Uterus (tissue), 4 donors: ENCODE data around the gene ENOPH1. TPM values are rescaled to one million over a fixed set of nuclear protein-coding genes. Genes with fewer than 3 reads are reported as not detected.
"Not testable (repeated sequence)": the region's sequence is repeated elsewhere in the genome, so short reads cannot be mapped to it uniquely, and the experiment has no call there.

Experiments used
- DNase-seq, 2 donors: peaks; one replicate each; pipeline ENCODE4 v3.0.0-alpha.2; 2019 to 2020
- H3K27ac ChIP-seq, 2 donors: fragments of 200-600 bp; sonication (generic); 1 replicate in 1 of 2; 2 replicates in 1 of 2; pipeline ENCODE4 v1.5.1; 2016 to 2018
- H3K27me3 ChIP-seq, 2 donors: fragments of 200-600 bp; sonication (generic); one replicate each; pipeline ENCODE4 v1.5.1; 2018 to 2019; ENCODE audit warnings: control low read depth in 1 of 2
- H3K36me3 ChIP-seq, 2 donors: fragments of 200-600 bp; sonication (generic); one replicate each; pipeline ENCODE4 v1.5.1; 2019; ENCODE audit warnings: control low read depth in 1 of 2
- H3K4me1 ChIP-seq, 2 donors: fragments of 200-600 bp; sonication (generic); one replicate each; pipeline ENCODE4 v1.5.1; 2018 to 2019; ENCODE audit warnings: control low read depth in 1 of 2
- H3K4me3 ChIP-seq, 2 donors: fragments of 200-600 bp; sonication (generic); 1 replicate in 1 of 2; 2 replicates in 1 of 2; pipeline ENCODE4 v1.5.1; 2018 to 2019; ENCODE audit warnings: mild to moderate bottlenecking in 1 of 2
- H3K9me3 ChIP-seq, 2 donors: fragments of 200-600 bp; sonication (generic); one replicate each; pipeline ENCODE4 v1.5.1; 2019; ENCODE audit warnings: control low read depth in 1 of 2
- POLR2A ChIP-seq, 2 donors: fragments of 450-650 bp; IDR thresholded peaks; one replicate each; pipeline ENCODE4 v1.6.1; 2016; ENCODE audit warnings: antibody characterized with exemption in 2 of 2, mild to moderate bottlenecking in 1 of 2, moderate library complexity in 1 of 2
- intact Hi-C: fragments of 100-400 bp; cut with DNase I; formaldehyde crosslinking; loops from one replicate; pipeline ENCODE4 v1.15.1; 2023; ENCODE audit warnings: low total_unique reads
- total RNA-seq, 4 donors: library from RNA; depleted of rRNA in 3 of 4; stranded (reverse); fragments of >200 nt in 3 of 4; gene quantifications; one replicate each; pipeline versions ENCODE4 v1.1.0 to v1.2.4, GENCODE V29; 2014 to 2023
- TF ChIP-seq, protein P1 (sequence below), 4 experiments: fragments of 200-600 bp in 2 of 4; fragments of 450-650 bp in 2 of 4; sonication (generic) in 2 of 4; IDR thresholded peaks; one replicate each; pipeline ENCODE4 v1.5.1; 2016 to 2019; ENCODE audit warnings: antibody characterized with exemption in 4 of 4, mild to moderate bottlenecking in 2 of 4, moderate library complexity in 1 of 4
- donor health status: DM: yes; HTN: yes; CAD: no.

ENOPH1 gene
- 10 to 100 TPM; 20.5 to 40.2 (median 28.3) TPM for total RNA-seq

DNA sequence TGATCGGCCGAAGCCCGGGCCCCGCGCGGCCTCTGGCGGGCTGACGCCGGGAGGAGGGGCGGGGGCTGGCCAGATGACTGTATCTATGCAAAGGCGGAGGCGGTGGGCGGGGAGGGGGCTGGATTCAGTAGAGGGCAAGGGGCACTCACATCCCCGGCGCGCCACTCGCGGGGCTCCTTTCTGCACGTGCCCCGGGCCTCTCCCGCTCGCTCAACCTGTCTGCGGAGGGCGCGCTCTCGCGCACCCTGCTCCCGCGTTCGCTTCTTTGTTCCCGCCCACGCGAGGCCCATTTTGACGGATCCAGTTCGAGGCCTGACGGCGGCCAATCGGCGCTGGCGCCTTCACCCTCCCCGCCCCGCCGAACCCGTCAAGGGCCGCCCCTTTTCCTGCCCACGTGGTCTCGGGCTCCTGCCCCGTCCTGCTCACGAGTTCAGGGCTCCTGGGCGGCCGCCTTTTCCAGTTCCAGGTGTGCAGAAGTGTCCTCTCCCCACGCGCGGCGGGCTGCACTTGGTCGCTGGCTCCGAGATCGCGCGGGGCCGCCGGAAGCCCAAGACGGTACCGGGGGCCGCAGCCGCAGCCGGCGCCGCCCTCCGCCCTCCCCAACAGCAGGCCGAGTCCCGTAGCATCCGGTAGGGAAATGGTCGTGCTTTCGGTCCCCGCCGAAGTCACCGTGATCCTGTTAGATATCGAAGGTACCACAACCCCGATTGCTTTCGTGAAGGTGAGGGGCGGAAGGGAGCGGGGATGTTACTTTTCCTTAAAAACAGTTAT is at the start of gene ENOPH1, which contains the start of gene HNRNPDL:
Gene ENOPH1, plus strand, starts transcription at position 398 of the 771 bp plus-strand sequence. Its CDS starts 240 bp downstream, at position 638.
Gene HNRNPDL, minus strand, starts transcription at position 270 of the 771 bp plus-strand sequence. CDS start 772 bp downstream, outside the sequence.
- peak within 1 kb of the TSS; percentile 87 to 88 for H3K4me3 ChIP-seq
- TF ChIP-seq, protein P1, sequence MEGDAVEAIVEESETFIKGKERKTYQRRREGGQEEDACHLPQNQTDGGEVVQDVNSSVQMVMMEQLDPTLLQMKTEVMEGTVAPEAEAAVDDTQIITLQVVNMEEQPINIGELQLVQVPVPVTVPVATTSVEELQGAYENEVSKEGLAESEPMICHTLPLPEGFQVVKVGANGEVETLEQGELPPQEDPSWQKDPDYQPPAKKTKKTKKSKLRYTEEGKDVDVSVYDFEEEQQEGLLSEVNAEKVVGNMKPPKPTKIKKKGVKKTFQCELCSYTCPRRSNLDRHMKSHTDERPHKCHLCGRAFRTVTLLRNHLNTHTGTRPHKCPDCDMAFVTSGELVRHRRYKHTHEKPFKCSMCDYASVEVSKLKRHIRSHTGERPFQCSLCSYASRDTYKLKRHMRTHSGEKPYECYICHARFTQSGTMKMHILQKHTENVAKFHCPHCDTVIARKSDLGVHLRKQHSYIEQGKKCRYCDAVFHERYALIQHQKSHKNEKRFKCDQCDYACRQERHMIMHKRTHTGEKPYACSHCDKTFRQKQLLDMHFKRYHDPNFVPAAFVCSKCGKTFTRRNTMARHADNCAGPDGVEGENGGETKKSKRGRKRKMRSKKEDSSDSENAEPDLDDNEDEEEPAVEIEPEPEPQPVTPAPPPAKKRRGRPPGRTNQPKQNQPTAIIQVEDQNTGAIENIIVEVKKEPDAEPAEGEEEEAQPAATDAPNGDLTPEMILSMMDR (IDR thresholded peaks at IDR 0.05): no peak
- peak; percentile 74 to 80 for TF ChIP-seq POLR2A (IDR thresholded peaks at IDR 0.05)
- peak; percentile 94 to 96 for DNase-seq
- peak within 1 kb of the TSS; percentile 93 to 96 for H3K27ac ChIP-seq
- intact Hi-C loops: no loop called here
- H3K4me1 ChIP-seq: peaks cover 0 to 14% of the 10 kb centered on the region in 2 donors
- no peaks in the 10 kb centered on the region for H3K9me3 ChIP-seq
- H3K36me3 ChIP-seq: no peaks in the 10 kb centered on the region
- H3K27me3 ChIP-seq: no peaks in the 10 kb centered on the region

DNA sequence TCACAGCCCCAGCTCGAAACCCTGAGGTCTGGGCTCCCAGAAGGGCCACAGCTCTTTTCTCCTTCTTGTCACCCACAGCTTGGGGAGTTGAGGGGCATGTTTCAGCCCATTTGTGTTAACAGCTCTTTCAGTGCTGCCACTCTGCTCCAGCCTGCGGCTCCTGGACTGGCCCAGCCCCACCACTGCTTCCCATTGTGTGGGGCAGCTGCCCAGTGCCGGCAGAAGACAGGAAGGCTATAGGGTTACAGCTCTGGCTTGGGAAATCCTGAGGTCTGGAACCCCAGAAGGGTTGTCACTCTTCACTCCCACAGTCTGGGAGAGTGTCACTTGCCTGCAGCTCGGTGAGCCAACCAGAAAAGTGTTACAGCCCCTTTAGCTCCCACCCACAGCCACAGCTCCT is 49.6 kb upstream of the ENOPH1 start:
- Histone ChIP-seq H3K4me1 (no peaks in the 10 kb centered on the region), H3K9me3 (no peaks in the 10 kb centered on the region), H3K27me3 (no peaks in the 10 kb centered on the region), H3K27ac (no peak overlapping the region), H3K36me3 (no peaks in the 10 kb centered on the region), H3K4me3 (no peak overlapping the region)
- intact Hi-C loops: no loop called here
- TF ChIP-seq, protein P1 (IDR thresholded peaks at IDR 0.05): no peak
- TF ChIP-seq POLR2A (IDR thresholded peaks at IDR 0.05): no peak
- no peak for DNase-seq

DNA sequence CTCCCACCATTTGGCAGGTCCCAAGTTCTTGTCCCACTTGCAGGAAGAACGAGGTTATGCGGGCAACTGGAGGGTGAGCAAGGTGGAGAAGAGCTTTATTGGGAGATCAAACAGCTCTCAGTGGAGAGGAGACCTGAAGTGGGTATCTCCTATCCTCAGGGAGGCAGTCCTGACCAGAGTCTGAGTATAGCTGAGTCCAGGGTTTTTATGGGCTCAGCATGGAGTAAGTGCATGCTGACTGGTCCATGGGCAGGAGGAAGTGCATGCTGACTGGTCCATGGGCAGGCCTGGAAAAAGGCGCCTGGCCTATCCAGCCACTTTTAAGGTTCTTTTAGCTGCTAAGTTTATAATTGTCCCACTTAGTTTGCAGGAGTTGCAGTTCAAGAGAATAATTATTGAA is 49.2 kb upstream of the ENOPH1 start:
- intact Hi-C loops: no loop called here
- Histone ChIP-seq H3K4me1 (no peaks in the 10 kb centered on the region), H3K27me3 (no peaks in the 10 kb centered on the region), H3K4me3 (no peak overlapping the region), H3K27ac (no peak overlapping the region), H3K9me3 (no peaks in the 10 kb centered on the region), H3K36me3 (no peaks in the 10 kb centered on the region)
- TF ChIP-seq POLR2A (IDR thresholded peaks at IDR 0.05): no peak
- TF ChIP-seq, protein P1 (IDR thresholded peaks at IDR 0.05): no peak
- DNase-seq: no peak

DNA sequence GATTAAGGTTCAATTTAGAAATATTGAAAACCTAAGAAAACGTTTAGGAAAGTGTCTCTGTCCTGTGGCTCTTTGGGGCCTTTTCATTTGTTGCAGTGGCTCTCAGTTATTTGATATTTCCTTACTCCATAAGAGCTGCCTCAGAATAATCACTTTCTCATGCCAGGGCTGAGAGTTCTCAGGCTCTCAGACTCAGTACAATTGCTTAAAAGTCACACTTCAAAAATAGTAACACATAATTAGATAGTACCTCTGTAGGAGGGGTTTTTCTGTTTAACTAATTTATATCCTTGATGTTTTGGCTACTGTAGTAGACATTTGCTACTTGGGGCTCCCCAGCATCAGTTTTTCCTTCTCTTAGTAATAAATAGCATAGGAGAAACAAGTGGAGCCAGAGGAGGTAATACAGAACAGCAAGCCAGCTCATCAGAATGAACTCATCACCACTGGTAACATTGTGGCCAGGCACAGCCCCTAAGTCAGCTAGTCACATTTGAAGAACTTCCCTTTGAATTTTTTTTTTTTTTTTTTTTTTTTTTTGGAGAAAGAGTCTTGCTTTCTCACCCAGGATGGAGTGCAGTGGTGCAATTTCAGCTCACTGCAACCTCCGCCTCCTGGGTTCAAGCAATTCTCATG is 48.6 kb upstream of the ENOPH1 start:
- Histone ChIP-seq H3K36me3 (no peaks in the 10 kb centered on the region), H3K4me1 (no peaks in the 10 kb centered on the region), H3K9me3 (no peaks in the 10 kb centered on the region), H3K4me3 (no peak overlapping the region), H3K27ac (no peak overlapping the region), H3K27me3 (no peaks in the 10 kb centered on the region)
- TF ChIP-seq POLR2A (IDR thresholded peaks at IDR 0.05): no peak
- TF ChIP-seq, protein P1 (IDR thresholded peaks at IDR 0.05): no peak
- no peak for DNase-seq
- intact Hi-C loops: no loop called here

DNA sequence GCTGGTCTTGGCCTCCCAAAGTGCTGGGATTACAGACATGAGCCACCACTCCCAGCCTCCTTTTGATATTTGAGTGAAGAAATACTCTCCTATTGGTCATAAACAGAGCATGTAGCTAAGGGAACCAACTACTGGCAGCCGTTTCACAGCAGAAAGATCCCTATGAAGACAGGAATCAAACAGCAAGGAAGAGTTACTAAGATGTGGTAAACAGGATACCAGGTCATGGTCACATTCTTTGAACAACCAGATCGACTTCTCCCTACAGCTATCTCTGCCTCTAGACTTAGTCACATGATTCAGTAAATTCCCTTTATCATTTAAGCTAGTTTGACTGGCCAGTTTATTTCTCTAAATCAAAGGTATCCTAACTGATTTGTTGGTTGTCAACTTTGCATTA is 47.6 kb upstream of the ENOPH1 start:
- no peaks in the 10 kb centered on the region for H3K9me3 ChIP-seq
- H3K27ac ChIP-seq: no peak overlapping the region
- no peaks in the 10 kb centered on the region for H3K36me3 ChIP-seq
- H3K4me1 ChIP-seq: no peaks in the 10 kb centered on the region
- intact Hi-C loops: no loop called here
- H3K4me3 ChIP-seq: no peak overlapping the region
- no peaks in the 10 kb centered on the region for H3K27me3 ChIP-seq
- no peak for DNase-seq
- TF ChIP-seq, protein P1 (IDR thresholded peaks at IDR 0.05): no peak
- TF ChIP-seq POLR2A (IDR thresholded peaks at IDR 0.05): no peak

DNA sequence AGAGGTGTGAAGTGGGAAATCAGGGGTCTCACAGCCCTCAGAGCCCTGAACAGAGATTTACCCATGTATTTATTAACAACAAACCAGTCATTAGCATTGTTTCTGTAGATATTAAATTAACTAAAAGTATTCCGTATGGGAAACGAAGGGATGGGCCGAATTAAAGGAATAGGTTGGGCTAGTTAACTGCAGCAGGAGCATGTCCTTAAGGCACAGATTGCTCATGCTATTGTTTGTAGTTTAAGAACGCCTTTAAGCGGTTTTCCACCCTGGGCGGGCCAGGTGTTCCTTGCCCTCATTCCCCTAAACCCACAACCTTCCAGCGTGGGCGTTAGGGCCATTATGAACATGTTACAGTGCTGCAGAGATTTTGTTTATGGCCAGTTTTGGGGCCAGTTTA is 44.1 kb upstream of the ENOPH1 start:
- H3K4me3 ChIP-seq, H3K27me3 ChIP-seq, intact Hi-C loops: not testable (repeated sequence)

More for the DNA sequence above, 44.1 kb upstream of the ENOPH1 start:
- H3K9me3 ChIP-seq, H3K36me3 ChIP-seq, DNase-seq, H3K27ac ChIP-seq, H3K4me1 ChIP-seq: not testable (repeated sequence)
